BLaER1 treated with 17β-estradiol and CSF1 and Interleukin-3, amounts not matched to agents 10 nM and 100 nM (cell line): ENCODE measurements around the gene AGBL5.

ENCODE experiments used
- H3K27ac ChIP-seq, 11 experiments: shearing (Covaris generic); formaldehyde crosslinking; 2 replicates each; pipeline ENCODE4 v1.8.1; 2022
- H3K27me3 ChIP-seq, 11 experiments: shearing (Covaris generic); formaldehyde crosslinking; 2 replicates each; pipeline ENCODE4 v1.8.1; 2022
- H3K36me3 ChIP-seq, 11 experiments: shearing (Covaris generic); formaldehyde crosslinking; 2 replicates each; pipeline ENCODE4 v1.8.1; 2022
- H3K4me1 ChIP-seq, 10 experiments: shearing (Covaris generic); formaldehyde crosslinking; 2 replicates each; pipeline ENCODE4 v1.8.1; 2022
- H3K4me2 ChIP-seq, 11 experiments: shearing (Covaris generic); formaldehyde crosslinking; 2 replicates each; pipeline ENCODE4 v1.8.1; 2022
- H3K4me3 ChIP-seq, 10 experiments: shearing (Covaris generic); formaldehyde crosslinking; 2 replicates each; pipeline ENCODE4 v1.8.1; 2022
- H3K9ac ChIP-seq, 11 experiments: shearing (Covaris generic); formaldehyde crosslinking; 2 replicates each; pipeline ENCODE4 v1.8.1; 2022
- H3K9me3 ChIP-seq, 11 experiments: shearing (Covaris generic); formaldehyde crosslinking; replicated peaks in 1 of 11; 2 replicates each; pipeline ENCODE4 v1.8.1; 2022
- H4K20me1 ChIP-seq, 11 experiments: shearing (Covaris generic); formaldehyde crosslinking; 2 replicates each; pipeline ENCODE4 v1.8.1; 2022
- Cebpa-rat ChIP-seq, 11 experiments: shearing (Covaris generic); IDR thresholded peaks; 2 replicates each; pipeline ENCODE4 v1.8.1; 2022

The AGBL5 gene

GRCh38 chr2:27054721-27055120 is 3.3 kb downstream of the AGBL5 start:
- Histone ChIP-seq H3K9me3 (no peaks in the 10 kb centered on the region), H3K27me3 (no peaks in the 10 kb centered on the region), H4K20me1 (peaks cover 0 to 10% (median 0%) of the 10 kb centered on the region in 11 experiments; a peak in 5 of 22 replicates), H3K36me3 (peaks cover 47 to 70% (median 64%) of the 10 kb centered on the region in 11 experiments), H3K9ac (peak overlapping the region in 2 of 11 experiments; percentile 20 to 27; a peak in 1 of 22 replicates), H3K27ac (no peak overlapping the region), H3K4me2 (no peak overlapping the region), H3K4me1 (peaks cover 11 to 16% (median 14%) of the 10 kb centered on the region in 10 experiments; a peak in 19 of 20 replicates), H3K4me3 (no peak overlapping the region)
- no peak for TF ChIP-seq Cebpa-rat (IDR thresholded peaks at IDR 0.05)

DNA sequence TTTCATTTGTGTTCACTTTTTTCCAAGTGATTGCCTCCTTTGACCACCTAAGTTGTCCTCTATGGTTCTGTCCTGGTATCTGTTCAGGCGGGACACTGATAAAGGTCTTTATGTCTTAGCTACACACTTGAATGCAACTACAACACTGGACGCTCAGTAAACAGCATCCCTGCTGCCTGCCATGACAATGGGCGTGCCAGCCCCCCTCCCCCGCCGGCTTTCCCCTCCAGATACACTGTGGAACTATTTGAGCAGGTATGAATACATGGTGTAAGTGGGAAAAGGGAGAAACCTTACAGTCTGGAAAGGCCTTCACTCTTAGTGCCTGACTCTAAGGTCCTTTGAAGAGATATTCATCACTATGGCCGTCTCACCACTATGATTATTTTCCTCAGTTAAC is 5.7 kb downstream of the AGBL5 start:
- Histone ChIP-seq H3K4me2 (no peak overlapping the region), H3K4me3 (no peak overlapping the region), H3K27me3 (no peaks in the 10 kb centered on the region), H3K27ac (no peak overlapping the region), H3K4me1 (peaks cover 6 to 18% (median 9%) of the 10 kb centered on the region in 10 experiments; a peak in 18 of 20 replicates), H3K36me3 (peaks cover 49 to 92% (median 83%) of the 10 kb centered on the region in 11 experiments), H3K9ac (no peak overlapping the region), H3K9me3 (no peaks in the 10 kb centered on the region), H4K20me1 (peaks cover 0 to 16% (median 5%) of the 10 kb centered on the region in 11 experiments; a peak in 9 of 22 replicates)
- no peak for TF ChIP-seq Cebpa-rat (IDR thresholded peaks at IDR 0.05)

- no peak overlapping the region for H3K9ac ChIP-seq
- no peak overlapping the region for H3K27ac ChIP-seq
- peaks cover 57 to 99% (median 89%) of the 10 kb centered on the region in 11 experiments for H3K36me3 ChIP-seq
- H3K9me3 ChIP-seq: no peaks in the 10 kb centered on the region
- H3K4me2 ChIP-seq: no peak overlapping the region
- no peak overlapping the region for H3K4me3 ChIP-seq
- peaks cover 0 to 24% (median 8%) of the 10 kb centered on the region in 11 experiments; a peak in 9 of 22 replicates for H4K20me1 ChIP-seq
- H3K4me1 ChIP-seq: peaks cover 0 to 17% (median 0%) of the 10 kb centered on the region in 10 experiments; a peak in 4 of 20 replicates
- H3K27me3 ChIP-seq: no peaks in the 10 kb centered on the region
- TF ChIP-seq Cebpa-rat (IDR thresholded peaks at IDR 0.05): no peak
Observed at GRCh38 chr2:27058210-27058609, 6.7 kb downstream of the AGBL5 start.

DNA sequence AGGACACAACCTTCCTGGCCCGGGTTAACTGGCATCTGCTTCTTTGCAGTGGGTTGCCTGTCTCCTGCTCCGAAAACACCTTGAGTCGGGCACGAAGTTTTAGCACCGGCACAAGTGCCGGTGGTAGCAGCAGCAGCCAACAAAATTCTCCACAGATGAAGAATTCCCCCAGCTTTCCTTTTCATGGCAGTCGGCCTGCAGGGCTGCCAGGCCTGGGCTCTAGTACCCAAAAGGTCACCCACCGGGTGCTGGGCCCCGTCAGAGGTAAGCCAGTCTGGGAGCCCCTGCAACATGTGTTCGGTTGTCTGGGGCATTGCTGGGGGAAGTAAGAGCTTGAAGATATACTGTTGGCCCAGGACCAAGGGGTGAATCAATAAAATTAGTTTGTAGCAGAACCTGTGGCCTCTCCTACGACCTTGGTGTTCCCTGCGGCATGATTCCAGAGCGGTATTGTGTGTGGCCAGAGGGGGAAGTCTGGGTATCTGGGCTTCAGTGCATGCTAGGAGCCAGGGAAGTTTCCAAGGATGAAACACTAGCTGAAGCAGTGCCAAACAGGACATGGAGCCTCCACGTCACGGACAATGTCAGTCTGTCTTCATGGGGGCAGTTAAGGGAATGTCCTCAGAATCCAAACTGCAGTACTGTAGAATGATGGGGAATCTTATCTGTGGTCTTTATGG is 7.8 kb downstream of the AGBL5 start:
- TF ChIP-seq Cebpa-rat (IDR thresholded peaks at IDR 0.05): no peak
- Histone ChIP-seq H3K9me3 (no peaks in the 10 kb centered on the region), H3K4me2 (no peak overlapping the region)

GRCh38 chr2:27060323-27060722 is 8.9 kb downstream of the AGBL5 start:
- no peak overlapping the region for H3K4me3 ChIP-seq
- no peak overlapping the region for H3K9ac ChIP-seq
- no peaks in the 10 kb centered on the region for H3K9me3 ChIP-seq
- no peaks in the 10 kb centered on the region for H3K27me3 ChIP-seq
- no peak overlapping the region for H3K4me2 ChIP-seq
- no peak overlapping the region for H3K27ac ChIP-seq
- peaks cover 54 to 97% (median 86%) of the 10 kb centered on the region in 11 experiments for H3K36me3 ChIP-seq
- H3K4me1 ChIP-seq: peaks cover 0 to 18% (median 0%) of the 10 kb centered on the region in 10 experiments; a peak in 4 of 20 replicates
- peaks cover 0 to 39% (median 10%) of the 10 kb centered on the region in 11 experiments; a peak in 12 of 22 replicates for H4K20me1 ChIP-seq
- TF ChIP-seq Cebpa-rat (IDR thresholded peaks at IDR 0.05): no peak

More for the DNA sequence above, 7.8 kb downstream of the AGBL5 start:
- H3K36me3 ChIP-seq: peaks cover 56 to 97% (median 88%) of the 10 kb centered on the region in 11 experiments
- no peaks in the 10 kb centered on the region for H3K27me3 ChIP-seq
- H3K27ac ChIP-seq: no peak overlapping the region
- peaks cover 0 to 32% (median 8%) of the 10 kb centered on the region in 11 experiments; a peak in 11 of 22 replicates for H4K20me1 ChIP-seq
- H3K9ac ChIP-seq: no peak overlapping the region
- H3K4me3 ChIP-seq: no peak overlapping the region
- peaks cover 0 to 18% (median 0%) of the 10 kb centered on the region in 10 experiments; a peak in 4 of 20 replicates for H3K4me1 ChIP-seq

DNA sequence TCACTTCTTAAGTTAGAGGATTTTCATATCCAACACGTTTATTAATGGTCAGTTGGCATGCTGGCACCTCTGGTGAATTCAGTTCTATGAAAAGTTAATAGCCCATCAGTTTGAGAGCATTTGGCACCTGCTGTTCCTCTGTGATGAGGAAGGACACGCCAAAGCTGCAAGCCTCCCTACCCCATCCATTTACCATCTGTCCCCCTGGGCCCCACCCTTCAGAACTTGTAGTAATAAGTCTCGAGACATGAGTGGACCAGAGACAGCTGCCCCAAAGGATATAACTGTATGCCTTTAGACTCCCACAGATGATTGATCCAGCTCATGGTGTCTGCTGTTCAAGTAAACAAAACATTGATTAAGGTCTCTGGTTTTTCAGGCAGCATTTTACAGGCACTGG is 13.7 kb downstream of the AGBL5 start:
- Histone ChIP-seq H3K4me1 (peaks cover 18 to 38% (median 20%) of the 10 kb centered on the region in 10 experiments), H3K4me2 (no peak overlapping the region), H3K4me3 (no peak overlapping the region), H3K27me3 (no peaks in the 10 kb centered on the region), H3K9ac (no peak overlapping the region), H3K36me3 (peaks cover 59 to 97% (median 87%) of the 10 kb centered on the region in 11 experiments), H3K9me3 (no peaks in the 10 kb centered on the region), H3K27ac (no peak overlapping the region), H4K20me1 (peaks cover 15 to 75% (median 50%) of the 10 kb centered on the region in 11 experiments; a peak in 19 of 22 replicates)
- TF ChIP-seq Cebpa-rat (IDR thresholded peaks at IDR 0.05): no peak

GRCh38 chr2:27067385-27067784 is 15.9 kb downstream of the AGBL5 start:
- no peak overlapping the region for H3K4me3 ChIP-seq
- H4K20me1 ChIP-seq: peaks cover 15 to 68% (median 46%) of the 10 kb centered on the region in 11 experiments; a peak in 19 of 22 replicates
- no peak overlapping the region for H3K4me2 ChIP-seq
- no peaks in the 10 kb centered on the region for H3K9me3 ChIP-seq
- TF ChIP-seq Cebpa-rat (IDR thresholded peaks at IDR 0.05): no peak
- peak overlapping the region in 2 of 11 experiments; percentile 8 to 34; a peak in 2 of 22 replicates for H3K9ac ChIP-seq
- H3K27ac ChIP-seq: no peak overlapping the region
- H3K36me3 ChIP-seq: peaks cover 54 to 79% (median 72%) of the 10 kb centered on the region in 11 experiments
- H3K27me3 ChIP-seq: no peaks in the 10 kb centered on the region
- peaks cover 31 to 45% (median 33%) of the 10 kb centered on the region in 10 experiments for H3K4me1 ChIP-seq

DNA sequence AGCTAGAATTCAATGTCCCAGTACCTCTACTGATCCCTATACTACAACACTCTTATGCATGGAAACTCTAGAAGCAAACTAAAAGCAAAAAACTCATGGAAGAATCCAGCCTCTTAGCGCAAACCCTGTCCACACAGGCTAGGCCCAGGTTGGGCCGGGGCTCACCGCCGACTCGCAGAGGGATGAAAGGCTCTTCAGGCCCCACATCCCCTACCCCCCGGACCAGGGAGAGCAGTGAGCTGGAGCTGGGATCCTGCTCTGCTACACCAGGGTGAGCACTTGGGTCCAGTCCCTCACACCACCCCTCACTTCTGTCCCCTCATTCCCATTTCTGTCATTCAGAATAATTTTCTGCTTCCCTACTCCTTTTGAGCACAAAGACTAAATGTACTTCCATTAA is 18.0 kb downstream of the AGBL5 start:
- Histone ChIP-seq H3K36me3 (peaks cover 50 to 61% (median 59%) of the 10 kb centered on the region in 11 experiments), H3K9me3 (no peaks in the 10 kb centered on the region), H3K4me1 (peaks cover 48 to 54% (median 53%) of the 10 kb centered on the region in 10 experiments), H4K20me1 (peaks cover 15 to 60% (median 45%) of the 10 kb centered on the region in 11 experiments; a peak in 19 of 22 replicates), H3K27ac (peak overlapping the region in 6 of 11 experiments; percentile 10 to 93 (median 92); a peak in 6 of 22 replicates), H3K27me3 (no peaks in the 10 kb centered on the region), H3K9ac (peak overlapping the region; percentile 83 to 96 (median 89); a peak in 21 of 22 replicates), H3K4me2 (peak overlapping the region; percentile 93 to 100 (median 99)), H3K4me3 (peak overlapping the region in 7 of 10 experiments; percentile 79 to 95 (median 84); a peak in 9 of 20 replicates)
- TF ChIP-seq Cebpa-rat (IDR thresholded peaks at IDR 0.05): no peak

DNA sequence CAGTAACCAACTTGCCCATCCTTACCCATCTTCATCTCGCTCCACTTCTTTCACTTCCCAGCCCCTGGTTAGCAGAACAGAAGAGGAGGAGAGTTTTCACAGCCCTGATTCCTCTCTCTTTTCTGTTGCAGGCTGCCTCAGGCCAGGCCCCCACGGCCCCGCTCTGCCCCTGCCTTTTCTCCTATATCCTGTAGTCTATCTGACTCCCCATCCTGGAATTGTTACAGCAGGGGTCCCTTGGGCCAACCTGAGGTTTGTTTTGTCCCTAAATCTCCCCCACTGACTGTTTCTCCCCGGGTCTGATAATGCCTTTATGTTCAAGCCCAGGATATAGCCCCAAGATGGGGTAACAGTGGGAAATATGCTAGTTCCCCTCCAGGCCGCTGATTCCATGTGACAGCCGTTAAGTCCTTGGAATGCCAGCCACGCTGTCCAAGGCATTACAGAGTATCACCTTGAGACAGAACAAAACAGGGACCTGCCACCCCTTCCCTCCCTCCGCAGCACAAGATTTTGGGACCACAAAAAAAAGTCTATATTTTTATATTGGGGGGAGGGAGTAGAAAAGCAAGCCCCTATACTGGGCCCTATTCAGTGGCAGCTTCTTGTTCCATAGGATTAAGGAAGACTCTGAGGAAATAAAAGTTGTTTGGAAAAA is 18.6 kb downstream of the AGBL5 start:
- Histone ChIP-seq H3K4me2 (peak overlapping the region; percentile 93 to 100 (median 99)), H3K36me3 (peaks cover 50 to 55% (median 53%) of the 10 kb centered on the region in 11 experiments), H3K9ac (peak overlapping the region; percentile 83 to 96 (median 89)), H3K4me1 (peaks cover 55 to 61% (median 59%) of the 10 kb centered on the region in 10 experiments), H3K27me3 (no peaks in the 10 kb centered on the region), H4K20me1 (peaks cover 15 to 55% (median 45%) of the 10 kb centered on the region in 11 experiments; a peak in 19 of 22 replicates), H3K9me3 (no peaks in the 10 kb centered on the region), H3K4me3 (peak overlapping the region; percentile 77 to 97 (median 85)), H3K27ac (peak overlapping the region; percentile 75 to 93 (median 90); a peak in 21 of 22 replicates)
- TF ChIP-seq Cebpa-rat (IDR thresholded peaks at IDR 0.05): no peak
